Peyer's patch (tissue), 4 donors: ENCODE measurements around the gene PLAAT1.

Source experiments
- CTCF ChIP-seq, 6 experiments: fragments of 450-650 bp in 4 of 6; fragments of 200-600 bp in 2 of 6; sonication (generic) in 1 of 6; IDR thresholded peaks; one replicate each; pipeline ENCODE4 v1.5.1; 2017 to 2019; ENCODE audit warnings: antibody characterized with exemption in 6 of 6, mild to moderate bottlenecking in 3 of 6, moderate library complexity in 1 of 6
- POLR2A ChIP-seq, 2 donors: fragments of 450-650 bp; IDR thresholded peaks; one replicate each; pipeline ENCODE4 v1.5.1; 2017; ENCODE audit warnings: antibody characterized with exemption in 2 of 2, mild to moderate bottlenecking in 2 of 2, moderate library complexity in 2 of 2

- no peak for TF ChIP-seq CTCF (IDR thresholded peaks at IDR 0.05)
- no peak for TF ChIP-seq POLR2A (IDR thresholded peaks at IDR 0.05)
Measured at GRCh38 chr3:193237030-193237429, 4.0 kb upstream of the PLAAT1 start.
